ENCODE data around the gene OVCA2. TPM values are rescaled to one million over a fixed set of nuclear protein-coding genes. Genes with fewer than 3 reads are reported as not detected.

Gene OVCA2
- total RNA-seq, 1 experiment from 2014 or later: 24.6 TPM

DNA sequence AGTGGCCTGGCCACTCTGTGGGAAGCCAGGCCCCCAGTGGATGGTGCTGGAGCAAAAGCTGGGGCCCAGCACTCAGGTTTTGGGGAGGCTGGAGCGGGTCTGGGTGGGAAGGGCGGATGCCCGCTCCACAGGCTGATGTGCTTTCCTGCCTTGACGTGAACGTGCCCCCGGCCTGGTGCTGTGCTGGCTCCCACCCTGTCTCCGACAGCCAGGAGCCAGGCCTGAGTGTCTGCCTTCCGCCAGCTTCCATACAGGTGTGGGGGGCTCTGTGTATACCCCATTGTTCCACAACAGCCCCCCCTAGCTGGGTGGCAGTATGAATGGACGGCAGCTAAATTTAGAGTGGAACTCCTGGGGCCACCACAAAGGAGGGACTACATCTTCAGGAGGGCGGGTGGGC lies 33.1 kb downstream of the OVCA2 start:
- H3K14ac ChIP-seq (ENCODE audit: insufficient read depth, low read length): no peak overlapping the region
- peaks cover 15 to 28% of the 10 kb centered on the region in 2 experiments for H3K4me1 Mint-ChIP-seq
- H3K4me1 ChIP-seq (ENCODE audit: insufficient read depth, low read length): no peaks in the 10 kb centered on the region
- H2AK5ac ChIP-seq (ENCODE audit: insufficient read length, low read length): no peak overlapping the region
- no peak overlapping the region for H2BK15ac ChIP-seq (ENCODE audit: low read depth, low read length)
- no peak for DNase-seq
- H2BK5ac ChIP-seq (ENCODE audit: insufficient read length, low read length): no peak overlapping the region
- no peaks in the 10 kb centered on the region for H3K79me1 ChIP-seq (ENCODE audit: insufficient read depth, low read depth, low read length, poor library complexity, severe bottlenecking)
- no peak overlapping the region for H4K91ac ChIP-seq (ENCODE audit: insufficient read length, low read depth, low read length)
- no peaks in the 10 kb centered on the region for H3K9me3 ChIP-seq (ENCODE audit: control insufficient read depth, low read depth, low read length)
- H2AFZ ChIP-seq (ENCODE audit: low read length): no peak overlapping the region
- no peak overlapping the region for H4K8ac ChIP-seq (replicated peaks; ENCODE audit: insufficient read length, low read depth, low read length)
- no peak overlapping the region for H3K4me3 Mint-ChIP-seq
- H3K27me3 ChIP-seq (ENCODE audit: insufficient read depth, low read length): no peaks in the 10 kb centered on the region
- H3K4me2 ChIP-seq (ENCODE audit: insufficient read depth, insufficient read length, low read length): no peak overlapping the region
- TF ChIP-seq, protein P1, sequence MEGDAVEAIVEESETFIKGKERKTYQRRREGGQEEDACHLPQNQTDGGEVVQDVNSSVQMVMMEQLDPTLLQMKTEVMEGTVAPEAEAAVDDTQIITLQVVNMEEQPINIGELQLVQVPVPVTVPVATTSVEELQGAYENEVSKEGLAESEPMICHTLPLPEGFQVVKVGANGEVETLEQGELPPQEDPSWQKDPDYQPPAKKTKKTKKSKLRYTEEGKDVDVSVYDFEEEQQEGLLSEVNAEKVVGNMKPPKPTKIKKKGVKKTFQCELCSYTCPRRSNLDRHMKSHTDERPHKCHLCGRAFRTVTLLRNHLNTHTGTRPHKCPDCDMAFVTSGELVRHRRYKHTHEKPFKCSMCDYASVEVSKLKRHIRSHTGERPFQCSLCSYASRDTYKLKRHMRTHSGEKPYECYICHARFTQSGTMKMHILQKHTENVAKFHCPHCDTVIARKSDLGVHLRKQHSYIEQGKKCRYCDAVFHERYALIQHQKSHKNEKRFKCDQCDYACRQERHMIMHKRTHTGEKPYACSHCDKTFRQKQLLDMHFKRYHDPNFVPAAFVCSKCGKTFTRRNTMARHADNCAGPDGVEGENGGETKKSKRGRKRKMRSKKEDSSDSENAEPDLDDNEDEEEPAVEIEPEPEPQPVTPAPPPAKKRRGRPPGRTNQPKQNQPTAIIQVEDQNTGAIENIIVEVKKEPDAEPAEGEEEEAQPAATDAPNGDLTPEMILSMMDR (conservative IDR thresholded peaks at IDR 0.05): no peak
- H3K27ac Mint-ChIP-seq: no peak overlapping the region; a peak in 1 of 7 replicates
- no peak overlapping the region for H3K56ac ChIP-seq (ENCODE audit: insufficient read length, low read depth, low read length)
- no peak overlapping the region for H3K23ac ChIP-seq (ENCODE audit: insufficient read length, low read depth, low read length)
- no peak overlapping the region for H3K27ac ChIP-seq (ENCODE audit: insufficient read length, low read depth, low read length)
- H4K5ac ChIP-seq (ENCODE audit: insufficient read length, low read depth, low read length): no peak overlapping the region
- H2BK12ac ChIP-seq (ENCODE audit: insufficient read length, low read depth, low read length): no peak overlapping the region
- no peaks in the 10 kb centered on the region for H3K23me2 ChIP-seq (ENCODE audit: insufficient read length, low read depth, low read length, poor library complexity, severe bottlenecking)
- H3K79me2 ChIP-seq (ENCODE audit: insufficient read depth, low read length): no peaks in the 10 kb centered on the region
- H3K9ac ChIP-seq (ENCODE audit: extremely low read depth, insufficient read length, low read length): no peak overlapping the region
- no peaks in the 10 kb centered on the region for H3K27me3 Mint-ChIP-seq (ENCODE audit: low read depth)
- H4K20me1 ChIP-seq (ENCODE audit: control insufficient read depth, insufficient read depth, insufficient read length): no peaks in the 10 kb centered on the region
- no peak overlapping the region for H3K4ac ChIP-seq (ENCODE audit: low read depth, low read length)
- H2BK20ac ChIP-seq (ENCODE audit: low read depth, low read length, poor library complexity, severe bottlenecking): no peak overlapping the region
- peaks cover 5 to 28% (median 13%) of the 10 kb centered on the region in 3 experiments for H3K36me3 Mint-ChIP-seq (ENCODE audit: insufficient read depth in 1 of 3, low read depth in 3 of 3)
- H3K18ac ChIP-seq (ENCODE audit: insufficient read length, low read depth, low read length): no peak overlapping the region
- no peaks in the 10 kb centered on the region for H3K9me3 Mint-ChIP-seq
- no CpG with 5 or more reads among the region's 10 CpGs for WGBS (ENCODE audit: extremely low coverage, insufficient read length, low lambda C conversion rate)
- H2BK120ac ChIP-seq (ENCODE audit: low read depth, low read length, poor library complexity, severe bottlenecking): no peak overlapping the region
- no peak overlapping the region for H3T11ph ChIP-seq (ENCODE audit: low read length)

Measured in H9 (cell line).